Suppressor macrophage (primary cell): ENCODE results near the gene C1QTNF12.

Experiments used
- DNase-seq, 4 experiments: peaks; one replicate each; pipeline ENCODE4 v3.0.0-alpha.2; 2020 to 2022

The C1QTNF12 gene

GRCh38 chr1:1210726-1211540, 35.6 kb downstream of the C1QTNF12 start:
- DNase-seq, result no peak

GRCh38 chr1:1208713-1209433, 37.6 kb downstream of the C1QTNF12 start:
- DNase-seq, result peak; percentile 40 to 65 (median 54)

GRCh38 chr1:1207571-1207892, 39.0 kb downstream of the C1QTNF12 start:
- no peak for DNase-seq

GRCh38 chr1:1206966-1207531, 39.5 kb downstream of the C1QTNF12 start:
- DNase-seq, result no peak

GRCh38 chr1:1206376-1206965, 40.1 kb downstream of the C1QTNF12 start, which contains the start of gene TNFRSF18:
TSS of gene TNFRSF18 (minus strand) at chr1:1206592. CDS start at chr1:1206571, 21 bp downstream.
- DNase-seq, result no peak

GRCh38 chr1:1205769-1206375, 40.6 kb downstream of the C1QTNF12 start:
- peak; percentile 16 to 52 (median 40) for DNase-seq

- DNase-seq, result no peak
These were observed 41.3 kb downstream of the C1QTNF12 start for GRCh38 chr1:1204998-1205768.

- no peak for DNase-seq
These were observed 42.0 kb downstream of the C1QTNF12 start for GRCh38 chr1:1204425-1204920.

GRCh38 chr1:1203561-1204424, 42.7 kb downstream of the C1QTNF12 start:
- no peak for DNase-seq

- no peak for DNase-seq
These were observed 43.5 kb downstream of the C1QTNF12 start for GRCh38 chr1:1202831-1203560.

- peak; percentile 69 to 91 (median 79) for DNase-seq
These were observed 45.4 kb downstream of the C1QTNF12 start for GRCh38 chr1:1200876-1201810.

GRCh38 chr1:1199961-1200875, 46.3 kb downstream of the C1QTNF12 start:
- DNase-seq, result no peak

- no peak for DNase-seq
These were observed 47.2 kb downstream of the C1QTNF12 start for GRCh38 chr1:1199141-1199960.

GRCh38 chr1:1198423-1199140, 47.9 kb downstream of the C1QTNF12 start:
- no peak for DNase-seq

- DNase-seq, result no peak
These were observed 48.7 kb downstream of the C1QTNF12 start for GRCh38 chr1:1197551-1198422.
